HG02588 (cell line): ENCODE data around the gene GPR146.

Experiments
- ATAC-seq: cut with Tn5 transposase; IDR thresholded peaks from one replicate; pipeline ENCODE4 v1.9.1; 2021; ENCODE audit warnings: mild to moderate bottlenecking, moderate library complexity; ENCODE audit not compliant: unreplicated experiment

The GPR146 gene

DNA sequence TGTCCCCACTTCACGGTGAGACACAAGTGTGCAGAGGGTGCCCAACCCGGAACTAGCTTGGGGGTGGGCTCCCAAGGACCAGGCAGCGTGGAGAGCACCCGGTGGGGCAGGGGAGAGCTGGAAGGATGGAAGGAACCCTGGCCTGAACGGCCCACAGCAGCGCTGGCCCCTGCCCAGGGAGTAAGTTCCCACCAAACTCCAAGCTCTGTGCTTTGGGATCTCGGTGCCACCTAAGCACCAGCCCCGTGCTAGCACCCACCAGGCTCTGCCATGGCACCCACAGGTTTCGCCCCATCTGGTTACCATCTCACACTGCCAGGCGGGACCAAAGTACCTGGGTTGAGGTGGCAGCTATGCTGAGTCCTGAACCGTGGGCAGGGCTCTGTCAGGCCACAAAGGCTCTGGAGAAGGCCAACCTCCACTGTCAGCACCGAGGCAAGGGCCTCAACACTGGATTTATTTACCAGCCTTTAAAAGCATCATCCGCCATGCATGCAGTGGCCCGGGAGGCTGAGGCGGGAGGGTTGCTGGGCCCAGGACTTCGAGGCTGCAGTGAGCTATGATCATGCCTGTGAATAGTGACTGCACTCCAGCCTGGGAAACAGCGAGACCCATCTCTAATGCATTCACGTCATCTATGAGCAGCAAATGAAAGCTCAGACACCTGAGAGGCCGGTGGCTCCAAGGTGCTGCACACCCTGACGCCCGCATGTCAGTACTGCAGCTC is 59.6 kb downstream of the GPR146 start:
- ATAC-seq, result no peak

GRCh38 chr7:1104516-1105179 is 60.3 kb downstream of the GPR146 start:
- ATAC-seq, result no peak

GRCh38 chr7:1105189-1105588 is 60.8 kb downstream of the GPR146 start:
- ATAC-seq, result no peak

DNA sequence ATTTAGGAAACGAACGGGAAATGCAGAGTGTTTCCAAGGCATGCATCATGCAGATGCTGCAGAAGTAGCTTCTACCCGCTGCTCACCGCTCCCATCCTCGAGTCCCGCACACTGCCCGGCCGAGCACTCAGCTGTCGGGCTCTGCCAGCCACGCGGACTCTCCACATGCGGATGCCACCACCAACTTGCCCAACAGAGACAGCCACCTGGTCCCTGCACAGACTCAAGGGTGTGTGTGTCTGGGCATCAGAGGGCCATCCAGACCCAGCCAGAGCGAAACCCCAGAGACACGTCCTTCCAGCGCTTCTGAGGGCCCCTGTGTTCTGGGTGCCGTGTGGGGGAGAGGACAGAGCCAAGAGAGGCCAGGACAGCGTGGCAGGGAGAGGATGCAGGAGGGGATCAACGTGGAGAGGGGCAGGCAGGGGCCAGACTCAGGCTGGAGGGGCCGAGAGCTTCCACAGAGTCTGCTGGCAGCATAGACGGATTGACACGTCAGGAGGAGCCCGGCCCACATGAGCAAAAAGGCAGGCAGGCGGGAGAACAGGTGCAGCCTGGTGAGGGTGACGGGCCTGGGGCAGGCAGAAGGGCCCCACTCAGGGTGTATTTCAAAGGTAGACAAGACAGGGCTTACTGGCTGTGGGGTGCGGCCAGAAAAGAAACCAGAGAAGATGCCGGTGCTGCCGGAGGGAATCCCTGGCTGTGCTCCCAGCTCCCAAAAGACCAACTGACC is 61.9 kb downstream of the GPR146 start:
- no peak for ATAC-seq

GRCh38 chr7:1106793-1107421 is 62.6 kb downstream of the GPR146 start:
- no peak for ATAC-seq

DNA sequence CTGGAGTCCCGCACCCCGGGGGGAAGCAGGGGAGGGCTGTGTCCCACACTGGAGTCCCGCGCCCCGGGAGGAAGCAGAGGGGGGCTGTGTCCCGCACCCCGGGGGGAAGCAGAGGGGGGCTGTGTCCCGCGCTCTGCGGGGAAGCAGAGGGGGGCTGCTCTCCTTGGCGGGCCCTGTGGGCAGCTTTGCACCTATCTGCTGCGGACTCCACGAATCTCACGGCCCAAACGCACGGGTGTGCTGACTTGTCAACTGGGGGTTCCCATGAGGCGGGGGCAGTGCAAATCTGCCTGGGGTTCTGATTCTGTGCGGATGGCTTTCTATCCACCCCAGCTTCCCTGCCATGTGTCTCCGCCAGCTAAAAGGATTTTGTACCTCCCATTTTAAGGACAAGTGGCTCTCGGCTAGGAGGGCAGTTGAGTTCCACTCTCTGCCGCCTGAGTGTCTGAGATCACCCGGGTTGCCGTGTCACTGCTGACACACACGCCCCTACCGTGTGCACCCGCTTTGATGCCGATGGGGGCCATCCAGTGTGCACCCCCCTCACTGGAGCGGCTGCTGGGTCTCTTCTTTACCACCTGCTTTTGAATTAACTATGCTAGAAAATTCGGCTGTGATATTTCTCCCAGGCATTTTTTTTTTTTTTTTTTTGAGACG is 64.0 kb downstream of the GPR146 start:
- ATAC-seq, result no peak
